IMR-90 (cell line): ENCODE measurements around the gene CD320. TPM values are rescaled to one million over a fixed set of nuclear protein-coding genes. Genes with fewer than 3 reads are reported as not detected.
"Not testable (repeated sequence)": the region's sequence is repeated elsewhere in the genome, so short reads cannot be mapped to it uniquely, and the experiment has no call there.

ENCODE experiments used
- ATAC-seq: fragments of 200-7000 bp; cut with Tn5 transposase; 2 replicates; pipeline ENCODE4 v1.9.1; 2020; ENCODE audit warnings: low read depth, mild to moderate bottlenecking, moderate library complexity
- BruUV-seq: library from RNA; stranded (reverse); fragments of 400-500 nt; replicated peaks from 2 replicates; lab custom pipeline; 2021; lab: Mats Ljungman, UMichigan
- CTCF ChIA-PET: fragments of 300-600 bp; formaldehyde crosslinking; extraction: SDS; loops from one replicate; lab custom pipeline; 2021; ENCODE audit warnings: antibody characterized with exemption; lab: Yijun Ruan, JAX
- POLR2A ChIA-PET: fragments of 300-600 bp; sonication (Branson Sonifier 250); formaldehyde crosslinking; loops from one replicate; lab custom pipeline; 2022; ENCODE audit warnings: antibody characterized with exemption; ENCODE audit not compliant: unreplicated experiment; lab: Charles Lee
- DNase-seq: peaks from one replicate; pipeline ENCODE4 v3.0.0; 2013
- H2AFZ ChIP-seq: replicated peaks from 2 replicates; pipeline ENCODE3; 2013; ENCODE audit warnings: low read length, mild to moderate bottlenecking; ENCODE audit not compliant: poor library complexity
- H2AK5ac ChIP-seq: 2 replicates; pipeline ENCODE4 v1.6.1; 2013; ENCODE audit warnings: low read depth, low read length, inconsistent platforms
- H2AK9ac ChIP-seq: replicated peaks from 2 replicates; pipeline ENCODE3; 2013; ENCODE audit warnings: mild to moderate bottlenecking, low read depth, low read length, moderate library complexity; ENCODE audit not compliant: poor library complexity
- H2BK120ac ChIP-seq: 2 replicates; pipeline ENCODE4 v1.6.1; 2013; ENCODE audit warnings: low read depth, low read length, inconsistent platforms
- H2BK15ac ChIP-seq: 3 replicates; pipeline ENCODE4 v1.6.1; 2013; ENCODE audit warnings: low read depth, low read length, inconsistent platforms
- H2BK20ac ChIP-seq: 2 replicates; pipeline ENCODE4 v1.6.1; 2013; ENCODE audit warnings: low read depth, mild to moderate bottlenecking, inconsistent platforms, low read length, moderate library complexity
- H2BK5ac ChIP-seq: 2 replicates; pipeline ENCODE4 v1.6.1; 2013; ENCODE audit warnings: mild to moderate bottlenecking, low read depth, low read length, inconsistent platforms; ENCODE audit not compliant: poor library complexity, severe bottlenecking
- H3K14ac ChIP-seq: replicated peaks from 2 replicates; pipeline ENCODE4 v1.6.1; 2013; ENCODE audit warnings: low read depth, low read length, inconsistent platforms
- H3K18ac ChIP-seq: 2 replicates; pipeline ENCODE4 v1.6.1; 2013; ENCODE audit warnings: low read depth, low read length, control low read depth
- H3K23ac ChIP-seq: 2 replicates; pipeline ENCODE4 v1.6.1; 2013; ENCODE audit warnings: low read depth, low read length, inconsistent platforms
- H3K27ac ChIP-seq: 2 replicates; pipeline ENCODE4 v1.5.1; 2013; ENCODE audit warnings: mild to moderate bottlenecking, control low read depth, low read length; ENCODE audit not compliant: insufficient read depth
- H3K27me3 ChIP-seq: 2 replicates; pipeline ENCODE4 v1.6.1; 2013; ENCODE audit warnings: low read length; ENCODE audit not compliant: control insufficient read depth, insufficient read depth
- H3K36me3 ChIP-seq: 2 replicates; pipeline ENCODE4 v1.6.1; 2013; ENCODE audit warnings: low read length, mixed read lengths; ENCODE audit not compliant: control insufficient read depth, insufficient read depth
- H3K4ac ChIP-seq: 2 replicates; pipeline ENCODE4 v1.6.1; 2013; ENCODE audit warnings: low read depth, low read length, inconsistent platforms
- H3K4me1 ChIP-seq: 2 replicates; pipeline ENCODE4 v1.6.1; 2013; ENCODE audit warnings: low read length, mixed read lengths; ENCODE audit not compliant: control insufficient read depth, insufficient read depth
- H3K4me2 ChIP-seq: 2 replicates; pipeline ENCODE4 v1.6.1; 2013; ENCODE audit warnings: low read depth, mild to moderate bottlenecking, control low read depth, low read length, moderate library complexity
- H3K4me3 ChIP-seq: 2 replicates; pipeline ENCODE4 v1.5.1; 2013; ENCODE audit warnings: low read depth, mild to moderate bottlenecking, control low read depth, low read length, moderate library complexity; ENCODE audit not compliant: insufficient read depth
- H3K56ac ChIP-seq: 2 replicates; pipeline ENCODE4 v1.6.1; 2013; ENCODE audit warnings: low read length, inconsistent platforms; ENCODE audit not compliant: insufficient read depth; ENCODE audit errors: extremely low read depth
- H3K79me1 ChIP-seq, 2 experiments: 2 replicates each; pipeline ENCODE4 v1.6.1; 2013; ENCODE audit warnings: low read length in 2 of 2, inconsistent platforms in 1 of 2, low read depth in 1 of 2
- H3K9ac ChIP-seq: 2 replicates; pipeline ENCODE4 v1.6.1; 2013; ENCODE audit warnings: low read depth, low read length, control low read depth
- H3K9me1 ChIP-seq: 2 replicates; pipeline ENCODE4 v1.6.1; 2013; ENCODE audit warnings: low read length, inconsistent platforms; ENCODE audit not compliant: insufficient read depth
- H3K9me3 ChIP-seq: 2 replicates; pipeline ENCODE4 v1.6.1; 2013; ENCODE audit warnings: low read length; ENCODE audit not compliant: control insufficient read depth, insufficient read depth
- H4K20me1 ChIP-seq: 2 replicates; pipeline ENCODE4 v1.6.1; 2013; ENCODE audit warnings: low read length, inconsistent platforms; ENCODE audit not compliant: insufficient read depth
- H4K5ac ChIP-seq: 2 replicates; pipeline ENCODE4 v1.6.1; 2013; ENCODE audit warnings: mild to moderate bottlenecking, low read depth, low read length, control low read depth
- H4K8ac ChIP-seq, 2 experiments: 2 replicates each; pipeline ENCODE4 v1.6.1; 2013; ENCODE audit warnings: low read depth in 2 of 2, low read length in 2 of 2, control low read depth in 1 of 2, inconsistent platforms in 1 of 2
- H4K91ac ChIP-seq: 2 replicates; pipeline ENCODE4 v1.6.1; 2013; ENCODE audit warnings: low read depth, low read length, inconsistent platforms; ENCODE audit not compliant: insufficient read depth
- WGBS, 2 experiments: methylation state at CpG; one replicate each; pipeline versions ENCODE4 v1.1.5 to v1.1.7; 2013; ENCODE audit warnings: missing lambda C conversion rate in 2 of 2; ENCODE audit not compliant: insufficient read length in 1 of 2; ENCODE audit errors: extremely low coverage in 2 of 2; 5-methylcytosine and 5-hydroxymethylcytosine counted together
- dilution Hi-C: fragments of 300-500 bp; cut with HindIII; formaldehyde crosslinking; loops from one replicate; pipeline ENCODE4 v1.14.3; 2018; ENCODE audit warnings: low sequenced_read_pairs; ENCODE audit not compliant: unreplicated experiment
- in situ Hi-C: fragments of 300-500 bp; cut with MboI; formaldehyde crosslinking; loops from 3 replicates; pipeline ENCODE4 v1.14.3; 2019; ENCODE audit warnings: low sequenced_read_pairs, inconsistent platforms, mixed read lengths
- intact Hi-C: fragments of 100-400 bp; cut with micrococcal nuclease; formaldehyde crosslinking; loops from 2 replicates; pipeline ENCODE4 v1.10.0; 2022
- polyA plus RNA-seq, 3 experiments: library from polyadenylated mRNA; depleted of rRNA; stranded (reverse); fragments of >200 nt; gene quantifications; 2 replicates each; pipeline ENCODE4 v1.2.3, GENCODE V29; 2012; ENCODE audit warnings: low replicate concordance in 1 of 3
- total RNA-seq: library from RNA; depleted of rRNA; stranded (reverse); fragments of >200 nt; gene quantifications from 2 replicates; pipeline ENCODE4 v1.2.3, GENCODE V29; 2012

Gene CD320
- total and polyA plus RNA-seq, 2 of the 4 experiments (the other 2 are of a cell fraction), result 13.3 to 78.5 TPM

DNA sequence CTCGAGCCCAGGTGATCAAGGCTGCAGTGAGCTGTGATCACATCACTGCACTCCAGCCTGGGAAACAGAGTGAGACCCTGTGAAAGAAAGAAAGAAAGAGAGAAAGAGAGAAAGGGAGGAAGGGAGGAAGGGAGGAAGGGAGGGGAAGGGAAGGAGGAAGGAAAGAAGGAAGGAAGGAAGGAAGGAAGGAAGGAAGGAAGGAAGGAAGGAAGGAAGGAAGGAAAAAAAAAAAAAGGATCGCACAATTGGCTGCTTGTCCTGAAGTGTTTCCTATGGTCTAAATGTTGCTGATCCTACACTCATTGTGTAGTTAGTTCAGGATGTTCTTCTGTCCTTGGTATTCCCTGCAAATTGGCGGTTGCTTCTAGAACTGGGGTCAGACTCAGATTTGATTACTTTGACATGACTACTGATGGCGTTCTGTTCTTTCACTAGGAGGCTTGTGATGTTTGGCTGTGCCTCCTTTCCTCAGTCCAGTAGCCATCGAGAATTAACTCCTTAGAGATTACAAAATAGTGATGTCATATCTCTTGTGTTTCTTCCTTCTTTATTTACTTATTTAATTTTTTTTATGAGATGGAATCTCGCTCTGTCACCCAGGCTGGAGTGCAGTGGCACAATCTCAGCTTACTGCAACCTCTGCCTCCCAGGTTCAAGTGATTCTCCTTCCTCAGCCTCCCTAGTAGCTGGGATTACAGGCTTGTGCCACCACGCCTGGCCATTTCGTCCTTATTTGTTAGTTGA is 41.6 kb upstream of the CD320 start:
- H2AK5ac ChIP-seq, H3K79me1 ChIP-seq, H3K4ac ChIP-seq, intact Hi-C loops, H3K4me3 ChIP-seq, H2BK5ac ChIP-seq, H4K5ac ChIP-seq, H4K8ac ChIP-seq, H3K9me3 ChIP-seq, H3K4me1 ChIP-seq, BruUV-seq, H3K14ac ChIP-seq, H2AFZ ChIP-seq, H3K27me3 ChIP-seq, H3K18ac ChIP-seq, H3K27ac ChIP-seq, H3K4me2 ChIP-seq, H4K20me1 ChIP-seq, H2BK20ac ChIP-seq, DNase-seq, H2BK15ac ChIP-seq, H2BK120ac ChIP-seq, H3K36me3 ChIP-seq, H3K56ac ChIP-seq, H2AK9ac ChIP-seq, POLR2A ChIA-PET, dilution Hi-C loops, H3K23ac ChIP-seq, H4K91ac ChIP-seq, H3K9me1 ChIP-seq, H3K9ac ChIP-seq, ATAC-seq: not testable (repeated sequence)
- CTCF ChIA-PET, result interaction anchor here (0.6 kb wide), 1 partner anchor 82 kb away, joined by 3 read pairs; no protein-coding TSS in a partner anchor
- WGBS, 2 experiments, result 92% methylated on average over 2 of the region's 8 CpGs; no CpG with 5 or more reads in 1 of the 2 experiments
- in situ Hi-C loops, result loop anchor here (5.0 kb wide), 1 partner anchor 158 kb away; no protein-coding TSS in a partner anchor
